GM18505 (cell line): ENCODE measurements around the gene CREB5.

Source experiments
- ATAC-seq: cut with Tn5 transposase; IDR thresholded peaks from one replicate; pipeline ENCODE4 v1.9.1; 2021; ENCODE audit not compliant: unreplicated experiment
- POLR2A ChIP-seq: IDR thresholded peaks from 4 replicates; pipeline ENCODE4 v1.6.1; 2011; ENCODE audit warnings: borderline replicate concordance; ENCODE audit not compliant: insufficient read depth, insufficient read length; ENCODE audit errors: extremely low read depth

The CREB5 gene

DNA sequence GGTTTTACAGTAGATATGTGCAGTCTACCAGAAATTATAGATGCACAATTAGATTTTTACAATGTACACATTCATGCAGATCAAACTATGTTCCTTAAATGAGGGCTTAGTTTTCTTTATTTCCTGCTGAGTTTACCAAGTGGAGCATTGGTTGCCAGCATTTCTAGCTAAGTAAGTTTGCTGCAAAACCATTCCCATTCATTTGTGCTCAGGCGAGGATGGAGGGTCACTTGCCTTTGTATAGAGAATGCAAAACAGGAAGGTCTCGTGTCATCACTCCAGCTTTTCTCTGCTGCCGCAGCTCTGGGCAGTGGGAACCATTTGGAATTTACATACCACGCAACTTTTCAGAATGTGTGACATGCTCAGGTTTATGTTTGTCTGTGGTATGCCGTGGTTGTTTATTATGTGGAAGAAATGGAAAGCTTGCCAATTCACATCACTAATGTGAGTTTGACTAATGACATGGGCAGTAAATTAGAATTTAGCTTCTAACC is 347.2 kb downstream of the CREB5 start:
- ATAC-seq: no peak

GRCh38 chr7:28761505-28761904 is 349.2 kb downstream of the CREB5 start:
- TF ChIP-seq POLR2A: no peak
- no peak for ATAC-seq

More for the DNA sequence above, 347.2 kb downstream of the CREB5 start:
- TF ChIP-seq POLR2A: no peak

DNA sequence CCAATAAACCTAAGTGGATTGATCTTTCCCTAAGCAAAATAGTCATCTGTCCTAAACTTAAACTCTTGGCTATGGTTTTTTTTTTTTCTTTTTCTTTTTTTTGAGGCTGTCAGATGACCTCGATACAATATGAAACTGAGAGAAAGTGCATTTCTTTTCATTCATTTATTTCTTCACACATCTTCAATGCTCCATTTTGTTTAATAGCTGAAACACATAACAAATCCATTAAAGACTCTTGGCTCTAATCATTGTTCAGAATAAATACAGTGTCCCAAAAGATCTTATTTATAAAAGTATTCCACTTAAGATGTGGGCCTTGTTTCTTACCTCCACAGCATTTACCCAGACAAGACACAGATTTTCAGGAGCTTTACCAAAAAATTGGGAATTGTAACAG is 350.3 kb downstream of the CREB5 start:
- TF ChIP-seq POLR2A: no peak
- ATAC-seq: no peak

DNA sequence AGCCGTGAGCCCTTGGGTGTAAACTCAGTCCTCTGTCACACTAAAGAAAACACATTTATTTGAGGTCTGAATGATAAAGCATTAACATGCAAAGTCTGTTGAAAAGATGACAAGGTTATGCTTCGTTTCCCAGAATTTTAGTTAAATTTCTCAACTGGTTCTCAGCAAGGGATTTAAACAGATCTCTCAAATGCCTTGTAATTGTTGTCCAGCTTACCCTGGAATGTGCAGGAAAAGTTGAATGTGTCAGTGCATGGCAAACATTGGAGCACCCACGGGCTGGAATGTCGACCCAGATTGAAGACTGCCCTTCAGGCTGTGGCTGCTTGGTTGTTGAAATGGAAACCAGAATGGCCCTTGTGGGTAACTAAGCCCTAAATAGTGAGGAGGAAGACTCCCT is 354.0 kb downstream of the CREB5 start:
- TF ChIP-seq POLR2A: no peak
- no peak for ATAC-seq

DNA sequence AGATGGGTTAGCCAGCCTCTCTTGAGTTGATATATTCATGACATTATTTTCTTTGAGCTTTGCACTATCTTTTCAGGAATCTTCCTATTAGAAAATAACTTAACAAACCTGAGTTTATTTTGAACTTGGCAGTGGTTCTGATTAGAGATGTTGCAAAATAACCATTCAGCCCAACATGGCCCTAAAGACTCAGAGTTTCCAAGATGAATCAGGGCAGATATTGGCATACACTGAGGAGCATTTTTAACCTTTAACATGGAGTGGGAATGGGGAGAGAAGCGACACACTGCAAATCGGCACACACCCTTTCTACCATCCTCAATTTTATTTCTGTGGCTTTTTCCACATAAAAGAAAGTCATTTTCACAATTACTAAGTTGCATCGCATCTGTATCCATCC is 355.0 kb downstream of the CREB5 start:
- ATAC-seq: no peak
- TF ChIP-seq POLR2A: no peak

DNA sequence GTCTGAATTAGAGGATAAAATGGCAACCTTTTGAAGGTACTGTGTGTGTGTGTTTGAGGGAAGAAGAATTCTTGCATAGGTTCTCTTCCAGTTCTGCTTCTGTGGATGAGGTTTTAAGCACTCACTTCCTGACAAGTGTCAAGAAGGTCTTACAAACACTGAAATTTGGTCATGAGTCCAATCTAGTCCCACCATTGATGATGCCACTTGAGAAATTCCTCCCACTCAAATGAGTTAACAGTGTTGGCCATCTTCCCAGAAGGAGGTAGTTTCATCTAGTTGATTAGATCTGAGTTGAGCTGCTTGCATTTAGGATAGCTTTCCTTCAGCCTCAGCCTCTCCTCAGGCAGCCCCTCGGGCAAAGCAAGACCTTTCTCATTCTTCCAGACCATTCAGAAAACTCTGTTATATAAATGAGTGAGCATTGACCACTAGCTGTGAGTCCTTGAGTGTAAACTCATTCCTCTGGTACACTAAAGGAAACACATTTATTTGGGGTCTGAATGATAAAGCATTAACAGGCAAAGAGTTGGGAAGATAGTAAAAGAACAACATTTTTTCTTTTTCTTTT is 356.3 kb downstream of the CREB5 start:
- TF ChIP-seq POLR2A: no peak

DNA sequence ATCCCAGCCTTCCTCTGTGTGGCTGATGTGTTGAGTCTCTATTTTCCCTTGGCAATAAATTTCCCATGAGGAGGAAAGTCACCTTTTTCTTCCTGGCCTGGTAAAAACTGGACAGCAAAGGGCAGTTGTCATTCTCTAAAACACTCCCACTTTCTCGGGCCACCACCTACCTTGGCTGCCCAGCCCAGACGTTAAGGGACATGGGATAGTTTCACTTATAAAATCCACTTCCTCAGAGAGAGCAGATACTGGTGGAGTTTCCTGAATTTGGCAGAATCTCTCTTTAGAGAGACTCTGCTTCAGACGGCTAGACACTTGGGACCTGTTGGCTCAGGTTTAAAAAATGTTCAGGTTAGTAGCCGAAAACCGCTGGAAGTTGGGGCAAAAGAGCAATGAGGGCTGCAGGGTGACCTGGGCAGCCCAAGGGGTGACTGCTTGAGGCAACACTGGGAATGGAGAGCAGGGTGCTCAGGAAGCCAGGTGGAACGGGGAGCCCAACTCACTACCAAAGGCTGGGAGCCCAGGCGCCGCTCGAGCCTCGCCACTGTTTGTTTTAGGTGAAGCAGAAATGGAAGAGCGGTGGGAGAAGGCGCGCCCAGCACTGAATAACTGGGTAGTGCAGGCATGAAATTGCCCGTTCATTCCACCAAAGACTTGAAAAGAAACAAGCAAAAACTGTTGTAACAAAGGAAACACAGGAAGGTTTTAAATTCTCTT is 359.7 kb downstream of the CREB5 start:
- no peak for ATAC-seq
- TF ChIP-seq POLR2A: no peak

More for the DNA sequence above, 356.3 kb downstream of the CREB5 start:
- ATAC-seq: no peak

GRCh38 chr7:28773423-28774145 is 361.3 kb downstream of the CREB5 start:
- no peak for ATAC-seq
- no peak for TF ChIP-seq POLR2A

DNA sequence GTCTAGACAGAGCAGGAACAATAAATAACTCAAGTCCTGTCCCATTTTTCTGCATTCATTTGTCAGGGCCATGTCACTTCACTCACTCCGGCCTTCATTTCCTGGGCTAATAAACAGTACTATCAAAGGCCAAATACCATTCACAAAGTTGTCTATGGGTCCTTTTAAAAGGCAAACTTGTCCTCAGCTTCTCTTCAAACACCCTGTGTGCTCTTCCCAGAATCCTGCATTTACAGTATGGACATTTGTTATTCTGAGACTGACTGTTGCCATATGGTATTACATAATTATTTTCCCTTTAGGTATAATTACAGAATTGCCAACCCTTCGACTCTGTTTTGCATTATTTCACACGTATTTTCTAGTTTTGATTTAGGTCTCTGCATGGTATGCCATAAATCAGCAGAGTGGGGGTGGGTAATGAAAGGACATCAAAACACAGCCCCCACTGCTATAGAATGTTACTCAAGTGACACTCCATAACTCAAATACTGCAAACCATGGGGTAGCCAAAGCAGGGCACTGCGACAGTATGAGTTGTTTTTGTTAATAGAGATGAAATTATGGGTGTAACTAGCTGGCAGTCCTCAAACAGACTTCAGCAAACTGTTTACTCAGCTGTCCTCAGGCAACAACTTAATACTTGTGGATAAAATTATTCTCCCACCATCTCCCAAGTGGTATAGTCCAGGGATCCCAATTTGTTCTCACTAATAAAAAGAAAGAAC is 362.1 kb downstream of the CREB5 start:
- no peak for ATAC-seq
- no peak for TF ChIP-seq POLR2A

- TF ChIP-seq POLR2A: no peak
Observed at GRCh38 chr7:28776463-28777157, 364.3 kb downstream of the CREB5 start.

GRCh38 chr7:28778786-28779185 is 366.5 kb downstream of the CREB5 start:
- TF ChIP-seq POLR2A: no peak
- no peak for ATAC-seq

More at GRCh38 chr7:28776463-28777157, 364.3 kb downstream of the CREB5 start:
- no peak for ATAC-seq

- ATAC-seq: no peak
- no peak for TF ChIP-seq POLR2A
Observed at GRCh38 chr7:28779954-28780353, 367.6 kb downstream of the CREB5 start.
